Measurements from ENCODE around the gene NPLOC4. TPM values are rescaled to one million over a fixed set of nuclear protein-coding genes. Genes with fewer than 3 reads are reported as not detected.

The NPLOC4 gene
- total RNA-seq, 1 donor from 2014 or later: 137 TPM

GRCh38 chr17:81576621-81577277, 60.2 kb downstream of the NPLOC4 start:
- no peak overlapping the region for H3K4me3 Mint-ChIP-seq (ENCODE audit: unreplicated experiment)
- no peak overlapping the region for H3K27ac Mint-ChIP-seq (ENCODE audit: unreplicated experiment)
- DNase-seq: no peak
- peaks cover 12% of the 10 kb centered on the region for H3K36me3 Mint-ChIP-seq (ENCODE audit: unreplicated experiment)
- TF ChIP-seq CTCF (IDR thresholded peaks at IDR 0.05; ENCODE audit: partially characterized antibody, unreplicated experiment): no peak
- H3K9me3 Mint-ChIP-seq (ENCODE audit: unreplicated experiment): peaks cover 10% of the 10 kb centered on the region
- peaks cover 13% of the 10 kb centered on the region for H3K27me3 Mint-ChIP-seq (ENCODE audit: unreplicated experiment)
- H3K4me1 Mint-ChIP-seq (ENCODE audit: low read depth, unreplicated experiment): peaks cover 10% of the 10 kb centered on the region

GRCh38 chr17:81575836-81576235, 61.1 kb downstream of the NPLOC4 start:
- H3K9me3 Mint-ChIP-seq (ENCODE audit: unreplicated experiment): peaks cover 10% of the 10 kb centered on the region
- H3K36me3 Mint-ChIP-seq (ENCODE audit: unreplicated experiment): peaks cover 12% of the 10 kb centered on the region
- no peak for TF ChIP-seq CTCF (IDR thresholded peaks at IDR 0.05; ENCODE audit: partially characterized antibody, unreplicated experiment)
- peaks cover 10% of the 10 kb centered on the region for H3K4me1 Mint-ChIP-seq (ENCODE audit: low read depth, unreplicated experiment)
- H3K27ac Mint-ChIP-seq (ENCODE audit: unreplicated experiment): no peak overlapping the region
- H3K4me3 Mint-ChIP-seq (ENCODE audit: unreplicated experiment): no peak overlapping the region
- peaks cover 13% of the 10 kb centered on the region for H3K27me3 Mint-ChIP-seq (ENCODE audit: unreplicated experiment)
- no peak for DNase-seq

GRCh38 chr17:81574643-81574956, 62.3 kb downstream of the NPLOC4 start:
- peaks cover 12% of the 10 kb centered on the region for H3K27me3 Mint-ChIP-seq (ENCODE audit: unreplicated experiment)

GRCh38 chr17:81573794-81574642, 62.9 kb downstream of the NPLOC4 start:
- H3K27ac Mint-ChIP-seq (ENCODE audit: unreplicated experiment): no peak overlapping the region
- peaks cover 9% of the 10 kb centered on the region for H3K27me3 Mint-ChIP-seq (ENCODE audit: unreplicated experiment)
- peaks cover 9% of the 10 kb centered on the region for H3K9me3 Mint-ChIP-seq (ENCODE audit: unreplicated experiment)
- peaks cover 8% of the 10 kb centered on the region for H3K36me3 Mint-ChIP-seq (ENCODE audit: unreplicated experiment)
- TF ChIP-seq CTCF (IDR thresholded peaks at IDR 0.05; ENCODE audit: partially characterized antibody, unreplicated experiment): no peak
- peaks cover 7% of the 10 kb centered on the region for H3K4me1 Mint-ChIP-seq (ENCODE audit: low read depth, unreplicated experiment)
- no peak for DNase-seq
- H3K4me3 Mint-ChIP-seq (ENCODE audit: unreplicated experiment): no peak overlapping the region

More at GRCh38 chr17:81574643-81574956, 62.3 kb downstream of the NPLOC4 start:
- Mint-ChIP-seq H3K9me3 (ENCODE audit: unreplicated experiment) (peaks cover 10% of the 10 kb centered on the region), H3K4me3 (ENCODE audit: unreplicated experiment) (no peak overlapping the region), H3K27ac (ENCODE audit: unreplicated experiment) (no peak overlapping the region), H3K36me3 (ENCODE audit: unreplicated experiment) (peaks cover 11% of the 10 kb centered on the region), H3K4me1 (ENCODE audit: low read depth, unreplicated experiment) (peaks cover 8% of the 10 kb centered on the region)
- DNase-seq: no peak
- TF ChIP-seq CTCF (IDR thresholded peaks at IDR 0.05; ENCODE audit: partially characterized antibody, unreplicated experiment): no peak
